ENCODE results near the gene CPXM2. TPM values are rescaled to one million over a fixed set of nuclear protein-coding genes. Genes with fewer than 3 reads are reported as not detected.
A peak's percentile ranks its signal among the peaks of the same experiment; 100 is the strongest.

CPXM2 gene
- total RNA-seq, 2 donors from 2014 or later: not detected

- Mint-ChIP-seq H3K4me1 (ENCODE audit: low read depth in 2 of 2) (peaks cover 17 to 23% of the 10 kb centered on the region in 2 donors), H3K4me3 (no peak overlapping the region), H3K27me3 (peaks cover 14 to 30% of the 10 kb centered on the region in 2 donors), H3K9me3 (peaks cover 11% of the 10 kb centered on the region), H3K36me3 (peaks cover 25% of the 10 kb centered on the region), H3K27ac (no peak overlapping the region)
- ATAC-seq (no peak), DNase-seq (ENCODE audit: low spot score) (no peak)
These were observed 122.0 kb downstream of the CPXM2 start for GRCh38 chr10:123769647-123770046.

- Mint-ChIP-seq H3K4me3 (no peak overlapping the region), H3K4me1 (ENCODE audit: low read depth in 2 of 2) (peaks cover 3 to 6% of the 10 kb centered on the region in 2 donors), H3K27ac (no peak overlapping the region), H3K9me3 (no peaks in the 10 kb centered on the region), H3K27me3 (peaks cover 31 to 52% of the 10 kb centered on the region in 2 donors), H3K36me3 (peaks cover 6% of the 10 kb centered on the region)
- DNase-seq (ENCODE audit: low spot score): no peak
- no peak for ATAC-seq
These were observed 124.8 kb downstream of the CPXM2 start for GRCh38 chr10:123766761-123767160.

- Mint-ChIP-seq H3K27ac (no peak overlapping the region), H3K4me3 (no peak overlapping the region), H3K36me3 (peaks cover 2% of the 10 kb centered on the region), H3K4me1 (ENCODE audit: low read depth in 2 of 2) (peaks cover under 1 to 2% of the 10 kb centered on the region in 2 donors), H3K9me3 (no peaks in the 10 kb centered on the region), H3K27me3 (peaks cover 34 to 52% of the 10 kb centered on the region in 2 donors)
- ATAC-seq (no peak), DNase-seq (ENCODE audit: low spot score) (no peak)
These were observed 125.6 kb downstream of the CPXM2 start for GRCh38 chr10:123766012-123766411.

DNA sequence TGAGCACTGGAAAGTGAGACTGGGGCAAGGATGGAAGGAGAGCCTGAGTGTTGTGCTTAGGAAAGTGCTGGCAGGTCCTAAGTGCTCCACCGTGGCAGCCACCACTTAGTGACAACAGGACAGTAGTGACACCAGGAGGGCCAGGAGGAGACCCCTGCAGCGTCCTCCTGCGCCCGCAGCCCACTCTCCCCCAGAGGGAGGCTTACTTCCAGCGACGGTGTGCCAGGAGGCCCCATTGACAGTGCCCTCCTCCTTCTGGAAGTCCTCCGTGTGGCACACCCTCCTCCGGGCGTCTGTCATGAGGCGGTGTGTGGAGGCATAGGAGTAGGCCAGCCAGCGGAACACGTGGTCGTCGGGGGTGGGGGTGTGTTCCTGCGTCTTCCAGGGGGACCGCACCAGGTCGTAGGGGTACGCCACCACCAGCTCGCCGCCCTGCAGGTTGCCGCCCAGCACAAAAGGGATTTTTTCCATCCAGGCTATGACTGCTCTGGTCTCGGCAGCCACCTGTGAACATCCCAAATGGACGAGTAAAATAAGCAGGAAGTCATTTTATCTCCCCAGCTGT is 129.9 kb downstream of the CPXM2 start:
- Mint-ChIP-seq H3K4me3 (no peak overlapping the region), H3K36me3 (no peaks in the 10 kb centered on the region), H3K27ac (no peak overlapping the region), H3K27me3 (peaks cover 34 to 47% of the 10 kb centered on the region in 2 donors), H3K4me1 (ENCODE audit: low read depth in 2 of 2) (no peaks in the 10 kb centered on the region), H3K9me3 (no peaks in the 10 kb centered on the region)
- DNase-seq (ENCODE audit: low spot score) (no peak), ATAC-seq (no peak)

DNA sequence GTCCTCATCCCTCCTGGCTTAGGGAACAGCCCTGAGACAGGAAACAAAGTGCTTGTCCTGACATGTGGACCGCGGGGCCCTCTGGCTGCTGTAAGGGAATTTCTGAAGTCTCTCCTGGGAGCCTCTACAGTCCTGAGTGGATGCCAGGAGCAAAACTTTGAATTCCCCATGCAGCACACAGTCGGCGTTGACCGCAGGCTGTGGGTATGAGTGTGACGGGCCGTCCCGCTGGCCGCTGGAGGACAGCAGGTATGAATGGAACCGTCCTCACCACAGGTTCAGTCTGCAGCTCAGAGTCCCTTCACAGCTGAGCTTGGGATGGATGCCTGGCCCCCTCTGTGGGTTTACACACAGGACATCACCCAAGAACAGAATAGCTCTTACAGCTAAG is 130.6 kb downstream of the CPXM2 start:
- Mint-ChIP-seq H3K4me1 (ENCODE audit: low read depth in 2 of 2) (no peaks in the 10 kb centered on the region), H3K27ac (no peak overlapping the region), H3K36me3 (no peaks in the 10 kb centered on the region), H3K27me3 (peaks cover 32 to 40% of the 10 kb centered on the region in 2 donors), H3K4me3 (no peak overlapping the region), H3K9me3 (no peaks in the 10 kb centered on the region)
- DNase-seq (ENCODE audit: low spot score) (no peak), ATAC-seq (peak in 1 of 2 donors; percentile 38)

- Mint-ChIP-seq H3K4me3 (no peak overlapping the region), H3K27me3 (peaks cover 27 to 35% of the 10 kb centered on the region in 2 donors), H3K36me3 (no peaks in the 10 kb centered on the region), H3K9me3 (no peaks in the 10 kb centered on the region), H3K27ac (no peak overlapping the region), H3K4me1 (ENCODE audit: low read depth in 2 of 2) (no peaks in the 10 kb centered on the region)
- DNase-seq (ENCODE audit: low spot score) (no peak), ATAC-seq (no peak)
These were observed 131.1 kb downstream of the CPXM2 start for GRCh38 chr10:123760356-123761037.

GRCh38 chr10:123759501-123760031 is 132.0 kb downstream of the CPXM2 start:
- Mint-ChIP-seq H3K4me3 (no peak overlapping the region), H3K9me3 (no peaks in the 10 kb centered on the region), H3K4me1 (ENCODE audit: low read depth in 2 of 2) (no peaks in the 10 kb centered on the region), H3K27ac (no peak overlapping the region), H3K27me3 (peaks cover 27 to 29% of the 10 kb centered on the region in 2 donors), H3K36me3 (no peaks in the 10 kb centered on the region)
- ATAC-seq: no peak
- no peak for DNase-seq (ENCODE audit: low spot score)

DNA sequence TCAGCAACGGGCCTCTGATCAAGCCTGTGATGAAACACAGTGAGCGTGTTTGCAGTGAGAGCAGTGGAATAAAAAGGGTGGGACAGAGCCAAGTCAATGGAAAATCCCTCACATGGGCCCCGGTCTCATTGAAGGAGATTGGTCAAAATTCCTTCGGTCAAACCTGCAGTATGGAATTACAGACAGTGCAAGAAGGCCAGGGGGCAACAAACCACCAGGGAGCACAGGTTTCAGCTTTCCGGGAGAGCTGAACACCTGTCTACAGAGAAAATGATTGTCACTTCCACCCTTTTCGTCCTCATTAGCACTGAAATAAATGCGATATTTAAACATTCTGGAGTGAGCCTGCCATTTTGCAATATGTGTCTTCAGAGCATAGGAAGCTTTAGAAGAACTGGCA is 132.6 kb downstream of the CPXM2 start:
- Mint-ChIP-seq H3K27ac (no peak overlapping the region), H3K4me3 (no peak overlapping the region), H3K36me3 (no peaks in the 10 kb centered on the region), H3K27me3 (peaks cover 24 to 29% of the 10 kb centered on the region in 2 donors), H3K4me1 (ENCODE audit: low read depth in 2 of 2) (no peaks in the 10 kb centered on the region), H3K9me3 (no peaks in the 10 kb centered on the region)
- no peak for DNase-seq (ENCODE audit: low spot score)
- no peak for ATAC-seq

DNA sequence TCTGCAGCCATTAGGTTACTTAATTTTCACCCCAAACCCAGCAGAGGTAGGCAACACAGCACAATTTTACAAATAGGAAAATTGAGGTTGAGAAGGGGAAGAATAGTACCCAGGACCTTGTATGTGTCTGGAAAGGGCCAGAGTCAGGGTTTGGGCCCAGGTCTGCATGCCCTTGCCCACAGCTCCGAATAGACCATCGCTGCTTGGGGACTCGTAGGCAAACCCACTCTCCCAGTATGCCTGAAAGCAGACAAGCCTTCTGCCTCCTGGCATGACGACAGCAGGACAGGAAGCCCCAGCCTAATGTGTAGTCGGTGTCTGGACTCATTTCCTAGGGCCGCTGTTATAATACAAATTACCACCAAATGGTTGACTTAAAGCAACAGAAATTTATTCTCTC is 133.8 kb downstream of the CPXM2 start:
- H3K27ac Mint-ChIP-seq: no peak overlapping the region
- no peak for DNase-seq (ENCODE audit: low spot score)

DNA sequence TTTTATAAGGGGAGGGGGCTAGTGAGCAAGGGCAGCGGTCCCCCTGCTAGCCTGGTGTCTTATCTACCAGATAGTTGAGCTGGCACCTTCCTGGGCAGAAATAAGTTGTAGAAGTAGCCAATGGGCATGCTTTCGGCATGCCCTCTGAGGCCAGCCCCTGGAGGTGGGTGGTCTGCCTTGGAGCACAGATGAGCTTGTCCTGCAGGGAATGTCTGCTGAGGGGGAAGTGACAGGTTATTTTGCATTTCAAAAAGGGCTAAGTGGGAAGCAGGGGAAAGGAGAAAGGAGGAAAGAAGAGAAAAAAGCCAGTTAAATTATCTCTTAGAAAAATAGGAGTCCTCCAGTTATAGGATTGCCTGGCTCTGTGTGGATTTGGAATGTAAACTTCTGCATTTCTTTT is 136.5 kb downstream of the CPXM2 start:
- H3K9me3 Mint-ChIP-seq: no peaks in the 10 kb centered on the region
- DNase-seq (ENCODE audit: low spot score) (no peak), ATAC-seq (no peak)
- H3K27me3 Mint-ChIP-seq: peaks cover 18 to 27% of the 10 kb centered on the region in 2 donors
- H3K4me1 Mint-ChIP-seq (ENCODE audit: low read depth in 2 of 2): no peaks in the 10 kb centered on the region
- no peaks in the 10 kb centered on the region for H3K36me3 Mint-ChIP-seq
- H3K27ac Mint-ChIP-seq: no peak overlapping the region
- H3K4me3 Mint-ChIP-seq: no peak overlapping the region

More for the DNA sequence above, 133.8 kb downstream of the CPXM2 start:
- Mint-ChIP-seq H3K9me3 (no peaks in the 10 kb centered on the region), H3K27me3 (peaks cover 13 to 23% of the 10 kb centered on the region in 2 donors), H3K4me3 (no peak overlapping the region), H3K4me1 (ENCODE audit: low read depth in 2 of 2) (no peaks in the 10 kb centered on the region), H3K36me3 (no peaks in the 10 kb centered on the region)
- ATAC-seq: no peak

GRCh38 chr10:123754123-123754522 is 137.5 kb downstream of the CPXM2 start:
- Mint-ChIP-seq H3K4me1 (ENCODE audit: low read depth in 2 of 2) (no peaks in the 10 kb centered on the region), H3K27me3 (peaks cover 17 to 26% of the 10 kb centered on the region in 2 donors), H3K4me3 (no peak overlapping the region), H3K27ac (no peak overlapping the region), H3K9me3 (no peaks in the 10 kb centered on the region), H3K36me3 (no peaks in the 10 kb centered on the region)
- ATAC-seq: peak in 1 of 2 donors; percentile 41
- DNase-seq (ENCODE audit: low spot score): no peak

- Mint-ChIP-seq H3K27me3 (peaks cover 19 to 26% of the 10 kb centered on the region in 2 donors), H3K36me3 (no peaks in the 10 kb centered on the region), H3K27ac (no peak overlapping the region), H3K4me1 (ENCODE audit: low read depth in 2 of 2) (no peaks in the 10 kb centered on the region), H3K9me3 (no peaks in the 10 kb centered on the region), H3K4me3 (no peak overlapping the region)
- DNase-seq (ENCODE audit: low spot score): no peak
- ATAC-seq: no peak
These were observed 140.1 kb downstream of the CPXM2 start for GRCh38 chr10:123751342-123752134.

- no peak for DNase-seq (ENCODE audit: low spot score)
These were observed 140.7 kb downstream of the CPXM2 start for GRCh38 chr10:123750901-123751300.

GRCh38 chr10:123748711-123749110 is 142.9 kb downstream of the CPXM2 start:
- no peak overlapping the region for H3K4me3 Mint-ChIP-seq
- H3K27ac Mint-ChIP-seq: no peak overlapping the region
- no peaks in the 10 kb centered on the region for H3K4me1 Mint-ChIP-seq (ENCODE audit: low read depth in 2 of 2)
- ATAC-seq (no peak), DNase-seq (ENCODE audit: low spot score) (no peak)
- H3K36me3 Mint-ChIP-seq: no peaks in the 10 kb centered on the region
- H3K27me3 Mint-ChIP-seq: peaks cover 22 to 30% of the 10 kb centered on the region in 2 donors
- no peaks in the 10 kb centered on the region for H3K9me3 Mint-ChIP-seq

More at GRCh38 chr10:123750901-123751300, 140.7 kb downstream of the CPXM2 start:
- no peak for ATAC-seq
- H3K9me3 Mint-ChIP-seq: no peaks in the 10 kb centered on the region
- H3K4me3 Mint-ChIP-seq: no peak overlapping the region
- no peaks in the 10 kb centered on the region for H3K4me1 Mint-ChIP-seq (ENCODE audit: low read depth in 2 of 2)
- H3K27ac Mint-ChIP-seq: no peak overlapping the region
- peaks cover 21 to 26% of the 10 kb centered on the region in 2 donors for H3K27me3 Mint-ChIP-seq
- no peaks in the 10 kb centered on the region for H3K36me3 Mint-ChIP-seq
